Neural cell (in vitro differentiated cells): ENCODE measurements around the gene PRMT2. TPM values are rescaled to one million over a fixed set of nuclear protein-coding genes. Genes with fewer than 3 reads are reported as not detected.

Experiments used
- H2AFZ ChIP-seq: fragments of 200-600, 300-800 bp; sonication (generic), shearing (Covaris generic); 2 replicates; pipeline ENCODE4 v1.6.0; 2014; ENCODE audit warnings: low read depth, mild to moderate bottlenecking, antibody characterized with exemption, low read length, moderate library complexity
- H3F3A ChIP-seq: fragments of 200-600 bp; shearing (Covaris generic); 2 replicates; pipeline ENCODE4 v1.6.1; 2016; ENCODE audit warnings: mild to moderate bottlenecking, moderate library complexity, mixed read lengths, antibody characterized with exemption, low read length; ENCODE audit not compliant: insufficient read depth, poor library complexity, severe bottlenecking
- H3K27ac ChIP-seq: fragments of 200-600, 300-800 bp; sonication (generic), shearing (Covaris generic); 2 replicates; pipeline ENCODE4 v1.5.1; 2014; ENCODE audit warnings: mild to moderate bottlenecking, low read length, moderate library complexity
- H3K27me3 ChIP-seq: fragments of 300-800, 200-600 bp; sonication (generic), shearing (Covaris generic); 2 replicates; pipeline ENCODE4 v1.6.0; 2014; ENCODE audit warnings: mild to moderate bottlenecking, low read depth, low read length, moderate library complexity; ENCODE audit not compliant: insufficient read depth
- H3K36me3 ChIP-seq: fragments of 300-800, 200-600 bp; sonication (generic), shearing (Covaris generic); 2 replicates; pipeline ENCODE4 v1.5.1; 2014; ENCODE audit warnings: mild to moderate bottlenecking, antibody characterized with exemption, low read length, moderate library complexity; ENCODE audit not compliant: insufficient read depth
- H3K4me2 ChIP-seq: fragments of 300-800, 200-600 bp; sonication (generic), shearing (Covaris generic); 2 replicates; pipeline ENCODE4 v1.6.0; 2014; ENCODE audit warnings: mild to moderate bottlenecking, low read length
- H3K4me3 ChIP-seq: fragments of 300-800, 200-600 bp; sonication (generic), shearing (Covaris generic); 2 replicates; pipeline ENCODE4 v1.5.1; 2014; ENCODE audit warnings: mild to moderate bottlenecking, low read length, moderate library complexity
- H3K79me2 ChIP-seq: fragments of 200-600 bp; shearing (Covaris generic); replicated peaks from 2 replicates; pipeline ENCODE4 v1.6.0; 2014; ENCODE audit warnings: mild to moderate bottlenecking, low read length, moderate library complexity; ENCODE audit not compliant: insufficient read depth
- H3K9ac ChIP-seq: fragments of 300-800, 200-600 bp; sonication (generic), shearing (Covaris generic); 2 replicates; pipeline ENCODE4 v1.6.1; 2016; ENCODE audit warnings: mild to moderate bottlenecking, low read length, mixed read lengths
- H3K9me2 ChIP-seq: fragments of 200-600 bp; shearing (Covaris generic); 2 replicates; pipeline ENCODE4 v1.6.1; 2016; ENCODE audit warnings: mild to moderate bottlenecking, low read length, mixed read lengths; ENCODE audit not compliant: insufficient read depth
- H3K9me3 ChIP-seq: fragments of 200-600, 300-800 bp; sonication (generic), shearing (Covaris generic); 2 replicates; pipeline ENCODE4 v1.6.1; 2016; ENCODE audit warnings: mild to moderate bottlenecking, mixed run types, low read length, moderate library complexity, mixed read lengths
- H4K20me1 ChIP-seq: fragments of 200-600 bp; shearing (Covaris generic); 2 replicates; pipeline ENCODE4 v1.6.1; 2016; ENCODE audit warnings: mild to moderate bottlenecking, mixed run types; ENCODE audit not compliant: insufficient read depth
- EP300 ChIP-seq: fragments of 450-650 bp; conservative IDR thresholded peaks from 2 replicates; pipeline ENCODE4 v1.6.1; 2014; ENCODE audit warnings: antibody characterized with exemption, mild to moderate bottlenecking, moderate library complexity; ENCODE audit not compliant: poor library complexity, severe bottlenecking
- EZH2 ChIP-seq: fragments of 200-600, 300-800 bp; shearing (Covaris generic), sonication (generic); IDR thresholded peaks from 2 replicates; pipeline ENCODE4 v1.6.1; 2014; ENCODE audit warnings: antibody characterized with exemption, low read length, borderline replicate concordance, mild to moderate bottlenecking; ENCODE audit not compliant: insufficient read depth, poor library complexity, severe bottlenecking
- MXI1 ChIP-seq: fragments of 450-650 bp; conservative IDR thresholded peaks from 2 replicates; pipeline ENCODE4 v1.6.1; 2014; ENCODE audit warnings: antibody characterized with exemption, mild to moderate bottlenecking; ENCODE audit not compliant: poor library complexity, severe bottlenecking
- POLR2AphosphoS5 ChIP-seq: IDR thresholded peaks from 2 replicates; pipeline ENCODE4 v1.6.1; 2012
- RAD21 ChIP-seq: fragments of 450-650 bp; conservative IDR thresholded peaks from 2 replicates; pipeline ENCODE4 v1.6.1; 2014; ENCODE audit warnings: antibody characterized with exemption, mild to moderate bottlenecking, moderate library complexity
- SMC3 ChIP-seq: fragments of 450-650 bp; conservative IDR thresholded peaks from 2 replicates; pipeline ENCODE4 v1.6.1; 2014; ENCODE audit warnings: antibody characterized with exemption, mild to moderate bottlenecking, moderate library complexity; ENCODE audit not compliant: poor library complexity
- TAF1 ChIP-seq: IDR thresholded peaks from 2 replicates; pipeline ENCODE4 v1.6.1; 2012; ENCODE audit warnings: low read depth
- polyA plus RNA-seq: library from polyadenylated mRNA; depleted of rRNA; stranded (reverse); fragments of >200 nt; gene quantifications from 2 replicates; pipeline ENCODE4 v1.2.3, GENCODE V29; 2014
- TF ChIP-seq, protein P1 (sequence below): IDR thresholded peaks from 2 replicates; pipeline ENCODE4 v1.6.1; 2012; ENCODE audit warnings: borderline replicate concordance
- TF ChIP-seq, protein P2 (sequence below): fragments of 450-650 bp; IDR thresholded peaks from 2 replicates; pipeline ENCODE4 v1.5.1; 2014; ENCODE audit warnings: antibody characterized with exemption, mild to moderate bottlenecking, moderate library complexity; ENCODE audit not compliant: poor library complexity, severe bottlenecking

PRMT2 gene
- polyA plus RNA-seq, 1 donor from 2014 or later: 313 TPM

DNA sequence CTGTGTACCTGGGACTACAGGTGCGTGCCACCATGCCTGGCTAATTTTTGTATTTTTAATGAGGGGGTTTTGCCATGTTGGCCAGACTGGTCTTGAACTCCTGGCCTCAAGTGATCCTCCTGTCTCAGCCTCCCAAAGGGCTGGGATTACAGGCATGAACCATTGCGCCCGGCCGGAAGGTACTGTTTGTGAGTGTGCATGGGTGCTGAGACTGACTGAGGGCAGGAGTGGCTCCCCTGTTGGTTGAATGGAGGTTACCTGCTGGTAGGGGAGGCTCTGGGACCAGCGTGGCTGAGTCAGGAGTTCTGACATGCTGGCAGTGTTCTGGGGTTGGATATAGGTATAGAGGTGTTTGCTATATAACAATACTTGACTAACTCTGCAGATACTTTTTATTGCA is 10.4 kb downstream of the PRMT2 start:
- TF ChIP-seq TAF1 (no peak), MXI1 (no peak), POLR2AphosphoS5 (no peak)
- TF ChIP-seq, protein P1, sequence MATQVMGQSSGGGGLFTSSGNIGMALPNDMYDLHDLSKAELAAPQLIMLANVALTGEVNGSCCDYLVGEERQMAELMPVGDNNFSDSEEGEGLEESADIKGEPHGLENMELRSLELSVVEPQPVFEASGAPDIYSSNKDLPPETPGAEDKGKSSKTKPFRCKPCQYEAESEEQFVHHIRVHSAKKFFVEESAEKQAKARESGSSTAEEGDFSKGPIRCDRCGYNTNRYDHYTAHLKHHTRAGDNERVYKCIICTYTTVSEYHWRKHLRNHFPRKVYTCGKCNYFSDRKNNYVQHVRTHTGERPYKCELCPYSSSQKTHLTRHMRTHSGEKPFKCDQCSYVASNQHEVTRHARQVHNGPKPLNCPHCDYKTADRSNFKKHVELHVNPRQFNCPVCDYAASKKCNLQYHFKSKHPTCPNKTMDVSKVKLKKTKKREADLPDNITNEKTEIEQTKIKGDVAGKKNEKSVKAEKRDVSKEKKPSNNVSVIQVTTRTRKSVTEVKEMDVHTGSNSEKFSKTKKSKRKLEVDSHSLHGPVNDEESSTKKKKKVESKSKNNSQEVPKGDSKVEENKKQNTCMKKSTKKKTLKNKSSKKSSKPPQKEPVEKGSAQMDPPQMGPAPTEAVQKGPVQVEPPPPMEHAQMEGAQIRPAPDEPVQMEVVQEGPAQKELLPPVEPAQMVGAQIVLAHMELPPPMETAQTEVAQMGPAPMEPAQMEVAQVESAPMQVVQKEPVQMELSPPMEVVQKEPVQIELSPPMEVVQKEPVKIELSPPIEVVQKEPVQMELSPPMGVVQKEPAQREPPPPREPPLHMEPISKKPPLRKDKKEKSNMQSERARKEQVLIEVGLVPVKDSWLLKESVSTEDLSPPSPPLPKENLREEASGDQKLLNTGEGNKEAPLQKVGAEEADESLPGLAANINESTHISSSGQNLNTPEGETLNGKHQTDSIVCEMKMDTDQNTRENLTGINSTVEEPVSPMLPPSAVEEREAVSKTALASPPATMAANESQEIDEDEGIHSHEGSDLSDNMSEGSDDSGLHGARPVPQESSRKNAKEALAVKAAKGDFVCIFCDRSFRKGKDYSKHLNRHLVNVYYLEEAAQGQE: no peak
- TF ChIP-seq, protein P2, sequence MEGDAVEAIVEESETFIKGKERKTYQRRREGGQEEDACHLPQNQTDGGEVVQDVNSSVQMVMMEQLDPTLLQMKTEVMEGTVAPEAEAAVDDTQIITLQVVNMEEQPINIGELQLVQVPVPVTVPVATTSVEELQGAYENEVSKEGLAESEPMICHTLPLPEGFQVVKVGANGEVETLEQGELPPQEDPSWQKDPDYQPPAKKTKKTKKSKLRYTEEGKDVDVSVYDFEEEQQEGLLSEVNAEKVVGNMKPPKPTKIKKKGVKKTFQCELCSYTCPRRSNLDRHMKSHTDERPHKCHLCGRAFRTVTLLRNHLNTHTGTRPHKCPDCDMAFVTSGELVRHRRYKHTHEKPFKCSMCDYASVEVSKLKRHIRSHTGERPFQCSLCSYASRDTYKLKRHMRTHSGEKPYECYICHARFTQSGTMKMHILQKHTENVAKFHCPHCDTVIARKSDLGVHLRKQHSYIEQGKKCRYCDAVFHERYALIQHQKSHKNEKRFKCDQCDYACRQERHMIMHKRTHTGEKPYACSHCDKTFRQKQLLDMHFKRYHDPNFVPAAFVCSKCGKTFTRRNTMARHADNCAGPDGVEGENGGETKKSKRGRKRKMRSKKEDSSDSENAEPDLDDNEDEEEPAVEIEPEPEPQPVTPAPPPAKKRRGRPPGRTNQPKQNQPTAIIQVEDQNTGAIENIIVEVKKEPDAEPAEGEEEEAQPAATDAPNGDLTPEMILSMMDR: no peak
- Histone ChIP-seq H3K4me3 (no peak overlapping the region), H3K4me2 (no peak overlapping the region)

DNA sequence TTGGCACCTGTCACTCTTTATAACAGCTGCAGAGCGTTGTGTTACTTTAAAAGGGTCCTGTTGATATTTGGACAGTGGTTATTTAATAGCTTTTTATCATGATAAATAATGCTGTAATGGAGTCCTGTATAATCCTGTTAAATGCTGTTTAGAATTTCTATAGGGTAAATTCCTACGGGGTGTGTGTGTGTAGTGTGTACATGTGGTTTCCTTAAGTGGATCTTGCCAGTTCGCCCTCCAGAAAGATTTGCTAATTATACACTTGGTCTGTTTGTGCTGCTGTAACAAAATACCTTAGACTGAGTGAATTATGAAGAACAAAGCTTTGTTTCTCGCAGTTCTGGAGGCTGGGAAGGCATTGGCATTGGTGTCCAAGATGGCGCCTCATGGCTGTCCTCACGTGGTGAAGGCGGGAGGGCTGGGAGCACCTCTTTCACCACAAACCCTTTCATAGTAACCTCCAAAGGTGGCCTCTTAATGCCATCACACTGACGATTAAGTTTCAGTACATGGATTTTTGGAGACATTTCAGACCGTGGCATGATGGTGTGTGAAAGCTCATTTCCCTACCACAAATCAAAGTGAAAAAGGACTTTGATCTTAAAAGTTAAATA is 11.2 kb downstream of the PRMT2 start:
- H3K9me2 ChIP-seq: no peaks in the 10 kb centered on the region
- H3F3A ChIP-seq: no peaks in the 10 kb centered on the region
- no peak overlapping the region for H2AFZ ChIP-seq
- no peaks in the 10 kb centered on the region for H3K27me3 ChIP-seq
- no peaks in the 10 kb centered on the region for H4K20me1 ChIP-seq
- H3K79me2 ChIP-seq: peaks cover 4% of the 10 kb centered on the region
- H3K4me2 ChIP-seq: no peak overlapping the region
- H3K9ac ChIP-seq: no peak overlapping the region
- H3K4me3 ChIP-seq: no peak overlapping the region
- peaks cover 15% of the 10 kb centered on the region for H3K36me3 ChIP-seq
- no peak for TF ChIP-seq EZH2
- no peak for TF ChIP-seq TAF1
- no peak for TF ChIP-seq EP300
- no peak for TF ChIP-seq MXI1
- TF ChIP-seq RAD21: no peak
- H3K9me3 ChIP-seq: no peaks in the 10 kb centered on the region
- H3K27ac ChIP-seq: no peak overlapping the region

More for the DNA sequence above, 10.4 kb downstream of the PRMT2 start:
- peaks cover 7% of the 10 kb centered on the region for H3K79me2 ChIP-seq
- H3K9me3 ChIP-seq: no peaks in the 10 kb centered on the region
- no peaks in the 10 kb centered on the region for H3F3A ChIP-seq
- no peaks in the 10 kb centered on the region for H3K9me2 ChIP-seq
- H4K20me1 ChIP-seq: no peaks in the 10 kb centered on the region
- H3K36me3 ChIP-seq: peaks cover 15% of the 10 kb centered on the region
- H3K9ac ChIP-seq: no peak overlapping the region
- H2AFZ ChIP-seq: no peak overlapping the region
- H3K27ac ChIP-seq: no peak overlapping the region
- no peaks in the 10 kb centered on the region for H3K27me3 ChIP-seq

DNA sequence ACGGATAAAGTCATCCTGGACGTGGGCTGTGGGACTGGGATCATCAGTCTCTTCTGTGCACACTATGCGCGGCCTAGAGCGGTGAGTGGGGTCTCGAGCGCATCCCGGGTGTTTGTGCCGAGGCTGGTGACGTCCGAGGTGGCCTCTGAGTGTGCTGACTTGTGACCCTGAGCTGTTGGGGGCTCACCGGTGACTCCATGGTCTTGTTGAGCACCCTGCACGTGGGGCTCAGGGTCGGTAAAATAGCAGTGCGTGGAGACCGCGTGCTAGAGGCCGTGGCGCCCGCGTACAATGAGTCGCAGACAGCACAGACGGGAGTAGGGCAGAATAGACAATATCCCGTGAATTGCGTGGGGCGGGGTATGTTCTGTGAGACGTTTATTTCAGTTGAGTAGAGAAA is 13.1 kb downstream of the PRMT2 start:
- Histone ChIP-seq H3F3A (no peaks in the 10 kb centered on the region), H4K20me1 (no peaks in the 10 kb centered on the region), H3K9ac (no peak overlapping the region), H3K27me3 (no peaks in the 10 kb centered on the region), H3K27ac (no peak overlapping the region), H3K4me3 (no peak overlapping the region), H2AFZ (no peak overlapping the region), H3K36me3 (peaks cover 16% of the 10 kb centered on the region), H3K79me2 (peaks cover 4% of the 10 kb centered on the region), H3K4me2 (no peak overlapping the region), H3K9me3 (no peaks in the 10 kb centered on the region), H3K9me2 (no peaks in the 10 kb centered on the region)
- TF ChIP-seq, protein P2: no peak
- TF ChIP-seq SMC3: no peak
- no peak for TF ChIP-seq RAD21
- TF ChIP-seq, protein P1: no peak
- TF ChIP-seq EZH2: no peak
- no peak for TF ChIP-seq MXI1
- TF ChIP-seq EP300: no peak
- no peak for TF ChIP-seq POLR2AphosphoS5
